ENCODE data around the gene FMO1. TPM values are rescaled to one million over a fixed set of nuclear protein-coding genes. Genes with fewer than 3 reads are reported as not detected.

The FMO1 gene
- total RNA-seq, 1 experiment from 2014 or later, result not detected

- Mint-ChIP-seq H3K36me3 (ENCODE audit: insufficient read depth, unreplicated experiment) (no peaks in the 10 kb centered on the region), H3K4me1 (ENCODE audit: insufficient read depth, unreplicated experiment) (no peaks in the 10 kb centered on the region), H3K4me3 (ENCODE audit: unreplicated experiment) (no peak overlapping the region), H3K9me3 (ENCODE audit: unreplicated experiment) (peaks cover 9% of the 10 kb centered on the region), H3K27ac (ENCODE audit: low read depth, unreplicated experiment) (no peak overlapping the region), H3K27me3 (ENCODE audit: insufficient read depth, unreplicated experiment) (peaks cover 15% of the 10 kb centered on the region)
- ChIA-PET POLR2A (interaction anchor here (0.6 to 3.8 kb wide), 2 partner anchors 13 to 69 kb away, joined by 5 to 41 read pairs; partner anchors contain the start of gene FMO4), CTCF (interaction anchor here (0.6 to 24.0 kb wide), 13 partner anchors 13 to 210 kb away, joined by 3 to 651 read pairs (median 13); partner anchors contain the start of gene FMO4)
- TF ChIP-seq CTCF (IDR thresholded peaks at IDR 0.05; ENCODE audit: unreplicated experiment), result no peak
- no peak for DNase-seq (ENCODE audit: unreplicated experiment)
- intact Hi-C loops (cut with micrococcal nuclease), result no loop called here
- no TSS peak for BruUV-seq (replicated peaks)
These were observed 4.4 kb upstream of the FMO1 start for GRCh38 chr1:171243878-171244277.

DNA sequence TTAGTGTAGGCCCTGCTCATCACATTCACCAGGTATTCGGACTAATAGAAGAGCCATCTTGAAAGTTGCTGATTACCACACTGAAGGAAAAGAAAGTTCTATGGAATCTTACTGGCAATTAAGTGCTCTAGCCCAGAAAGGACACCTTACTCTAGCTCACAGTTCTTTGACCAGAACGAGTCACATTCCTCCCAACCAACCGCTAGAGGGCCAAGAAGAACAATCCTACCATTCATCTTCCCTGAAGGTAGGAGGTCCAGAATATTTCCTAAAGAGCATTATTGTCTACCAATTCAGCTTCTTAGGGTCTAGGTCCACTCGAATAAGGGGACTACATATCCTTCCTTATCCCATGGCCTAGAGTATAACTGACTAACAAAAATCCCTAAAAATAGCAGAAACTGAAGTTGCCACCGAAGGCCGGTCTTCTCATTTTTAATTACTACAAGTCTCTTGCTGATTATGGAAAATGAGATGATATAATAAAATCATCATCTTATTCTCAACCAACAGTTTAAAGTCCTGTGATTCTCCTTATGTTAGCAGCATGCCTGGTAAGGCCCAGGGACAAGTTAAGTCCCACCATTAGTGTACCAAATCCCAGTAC is 2.7 kb upstream of the FMO1 start:
- Mint-ChIP-seq H3K27ac (ENCODE audit: low read depth, unreplicated experiment) (no peak overlapping the region), H3K4me3 (ENCODE audit: unreplicated experiment) (no peak overlapping the region), H3K27me3 (ENCODE audit: insufficient read depth, unreplicated experiment) (peaks cover 15% of the 10 kb centered on the region), H3K36me3 (ENCODE audit: insufficient read depth, unreplicated experiment) (no peaks in the 10 kb centered on the region), H3K4me1 (ENCODE audit: insufficient read depth, unreplicated experiment) (no peaks in the 10 kb centered on the region), H3K9me3 (ENCODE audit: unreplicated experiment) (peaks cover under 1% of the 10 kb centered on the region)
- TF ChIP-seq CTCF (IDR thresholded peaks at IDR 0.05; ENCODE audit: unreplicated experiment), result peak; percentile 78
- ChIA-PET POLR2A (interaction anchor here (1.2 to 3.8 kb wide), 2 partner anchors 68 to 240 kb away, joined by 3 to 41 read pairs; partner anchors contain the start of genes FMO4 and PRRC2C), CTCF (interaction anchor here (0.6 to 24.0 kb wide), 62 partner anchors 9 to 1659 kb away, joined by 3 to 651 read pairs (median 4); partner anchors contain the start of genes F5 and FMO4)
- BruUV-seq (replicated peaks), result no TSS peak
- DNase-seq (ENCODE audit: unreplicated experiment), result peak; percentile 77
- intact Hi-C loops (cut with micrococcal nuclease), result loop anchor here (1.0 kb wide), 1 partner anchor 68 kb away; no protein-coding TSS in a partner anchor

- Mint-ChIP-seq H3K9me3 (ENCODE audit: unreplicated experiment) (no peaks in the 10 kb centered on the region), H3K4me3 (ENCODE audit: unreplicated experiment) (no peak overlapping the region), H3K27ac (ENCODE audit: low read depth, unreplicated experiment) (no peak overlapping the region), H3K27me3 (ENCODE audit: insufficient read depth, unreplicated experiment) (peaks cover 15% of the 10 kb centered on the region), H3K4me1 (ENCODE audit: insufficient read depth, unreplicated experiment) (no peaks in the 10 kb centered on the region), H3K36me3 (ENCODE audit: insufficient read depth, unreplicated experiment) (no peaks in the 10 kb centered on the region)
- ChIA-PET POLR2A (no interaction called here), CTCF (interaction anchor here (0.6 to 24.0 kb wide), 12 partner anchors 9 to 740 kb away, joined by 3 to 651 read pairs (median 16); partner anchors contain the start of gene FMO4)
- DNase-seq (ENCODE audit: unreplicated experiment), result no peak
- TF ChIP-seq CTCF (IDR thresholded peaks at IDR 0.05; ENCODE audit: unreplicated experiment), result no peak
- no TSS peak for BruUV-seq (replicated peaks)
- intact Hi-C loops (cut with micrococcal nuclease), result no loop called here
These were observed 793 bp upstream of the FMO1 start for GRCh38 chr1:171247501-171247900.

- ChIA-PET CTCF (interaction anchor here (0.6 to 24.0 kb wide), 9 partner anchors 9 to 279 kb away, joined by 3 to 651 read pairs (median 4); partner anchors contain the start of gene FMO4), POLR2A (interaction anchor here (0.7 kb wide), 1 partner anchor 9 kb away, joined by 3 read pairs; no protein-coding TSS in a partner anchor)
- no peaks in the 10 kb centered on the region for H3K9me3 Mint-ChIP-seq (ENCODE audit: unreplicated experiment)
These were observed 547 bp downstream of the FMO1 start for GRCh38 chr1:171248841-171249240.

More at GRCh38 chr1:171248841-171249240, 547 bp downstream of the FMO1 start:
- no peak for TF ChIP-seq CTCF (IDR thresholded peaks at IDR 0.05; ENCODE audit: unreplicated experiment)
- Mint-ChIP-seq H3K4me1 (ENCODE audit: insufficient read depth, unreplicated experiment) (no peaks in the 10 kb centered on the region), H3K27me3 (ENCODE audit: insufficient read depth, unreplicated experiment) (peaks cover 5% of the 10 kb centered on the region), H3K36me3 (ENCODE audit: insufficient read depth, unreplicated experiment) (no peaks in the 10 kb centered on the region), H3K4me3 (ENCODE audit: unreplicated experiment) (no peak overlapping the region), H3K27ac (ENCODE audit: low read depth, unreplicated experiment) (no peak overlapping the region)
- DNase-seq (ENCODE audit: unreplicated experiment), result no peak
- no TSS peak for BruUV-seq (replicated peaks)
- intact Hi-C loops (cut with micrococcal nuclease), result no loop called here

Measured in MCF 10A (cell line).